ENCODE results near the gene SEMA3E. TPM values are rescaled to one million over a fixed set of nuclear protein-coding genes. Genes with fewer than 3 reads are reported as not detected.

Gene SEMA3E
- total and polyA plus RNA-seq, 9 of the 15 experiments (the other 6 are each of a cell fraction or from before 2014, with no cell fraction given) = 0.01 to 1.4 (median 0.14) TPM; not detected in 2

DNA sequence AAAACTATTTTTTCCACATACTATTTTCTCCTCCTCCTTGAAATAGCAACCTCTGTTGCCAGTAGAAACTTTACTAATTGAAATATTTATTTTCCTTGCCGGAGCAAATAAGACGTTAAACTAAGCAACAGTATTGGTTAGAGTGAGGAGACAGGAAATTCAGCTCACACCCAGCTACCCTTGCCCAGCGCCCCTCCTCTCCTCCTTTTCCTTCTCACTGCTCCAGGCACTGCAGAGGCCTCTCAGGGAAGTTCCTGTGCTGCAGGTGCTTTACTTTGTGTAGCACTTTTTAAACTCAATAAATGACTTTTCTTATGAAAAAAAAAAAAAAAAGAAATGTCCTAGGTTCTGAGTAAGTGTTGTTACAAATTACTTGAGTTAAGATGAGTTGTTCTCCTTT is 134.0 kb downstream of the SEMA3E start:
- WGBS (ENCODE audit: insufficient coverage, low coverage, missing lambda C conversion rate) = 0% methylated on average over 2 of the region's 3 CpGs
- FAIRE-seq (no peak), ATAC-seq (no peak)
- TF ChIP-seq SMARCB1 (IDR thresholded peaks at IDR 0.05; ENCODE audit: insufficient read length, low read depth) (no peak), ZNF134 (CRISPR knock-in tag; conservative IDR thresholded peaks at IDR 0.05) (no peak), CBX1 (IDR thresholded peaks at IDR 0.05; ENCODE audit: low read depth) (no peak), BRD4 (IDR thresholded peaks at IDR 0.05) (no peak), GABPB1 (CRISPR knock-in tag; IDR thresholded peaks at IDR 0.05) (no peak), NEUROD1 (IDR thresholded peaks at IDR 0.05; ENCODE audit: borderline replicate concordance, low read depth, low read length, partially characterized antibody) (no peak)
- TF ChIP-seq, protein P1, sequence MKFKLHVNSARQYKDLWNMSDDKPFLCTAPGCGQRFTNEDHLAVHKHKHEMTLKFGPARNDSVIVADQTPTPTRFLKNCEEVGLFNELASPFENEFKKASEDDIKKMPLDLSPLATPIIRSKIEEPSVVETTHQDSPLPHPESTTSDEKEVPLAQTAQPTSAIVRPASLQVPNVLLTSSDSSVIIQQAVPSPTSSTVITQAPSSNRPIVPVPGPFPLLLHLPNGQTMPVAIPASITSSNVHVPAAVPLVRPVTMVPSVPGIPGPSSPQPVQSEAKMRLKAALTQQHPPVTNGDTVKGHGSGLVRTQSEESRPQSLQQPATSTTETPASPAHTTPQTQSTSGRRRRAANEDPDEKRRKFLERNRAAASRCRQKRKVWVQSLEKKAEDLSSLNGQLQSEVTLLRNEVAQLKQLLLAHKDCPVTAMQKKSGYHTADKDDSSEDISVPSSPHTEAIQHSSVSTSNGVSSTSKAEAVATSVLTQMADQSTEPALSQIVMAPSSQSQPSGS (CRISPR knock-in tag; IDR thresholded peaks at IDR 0.05) = no peak
- TF ChIP-seq, protein P2, sequence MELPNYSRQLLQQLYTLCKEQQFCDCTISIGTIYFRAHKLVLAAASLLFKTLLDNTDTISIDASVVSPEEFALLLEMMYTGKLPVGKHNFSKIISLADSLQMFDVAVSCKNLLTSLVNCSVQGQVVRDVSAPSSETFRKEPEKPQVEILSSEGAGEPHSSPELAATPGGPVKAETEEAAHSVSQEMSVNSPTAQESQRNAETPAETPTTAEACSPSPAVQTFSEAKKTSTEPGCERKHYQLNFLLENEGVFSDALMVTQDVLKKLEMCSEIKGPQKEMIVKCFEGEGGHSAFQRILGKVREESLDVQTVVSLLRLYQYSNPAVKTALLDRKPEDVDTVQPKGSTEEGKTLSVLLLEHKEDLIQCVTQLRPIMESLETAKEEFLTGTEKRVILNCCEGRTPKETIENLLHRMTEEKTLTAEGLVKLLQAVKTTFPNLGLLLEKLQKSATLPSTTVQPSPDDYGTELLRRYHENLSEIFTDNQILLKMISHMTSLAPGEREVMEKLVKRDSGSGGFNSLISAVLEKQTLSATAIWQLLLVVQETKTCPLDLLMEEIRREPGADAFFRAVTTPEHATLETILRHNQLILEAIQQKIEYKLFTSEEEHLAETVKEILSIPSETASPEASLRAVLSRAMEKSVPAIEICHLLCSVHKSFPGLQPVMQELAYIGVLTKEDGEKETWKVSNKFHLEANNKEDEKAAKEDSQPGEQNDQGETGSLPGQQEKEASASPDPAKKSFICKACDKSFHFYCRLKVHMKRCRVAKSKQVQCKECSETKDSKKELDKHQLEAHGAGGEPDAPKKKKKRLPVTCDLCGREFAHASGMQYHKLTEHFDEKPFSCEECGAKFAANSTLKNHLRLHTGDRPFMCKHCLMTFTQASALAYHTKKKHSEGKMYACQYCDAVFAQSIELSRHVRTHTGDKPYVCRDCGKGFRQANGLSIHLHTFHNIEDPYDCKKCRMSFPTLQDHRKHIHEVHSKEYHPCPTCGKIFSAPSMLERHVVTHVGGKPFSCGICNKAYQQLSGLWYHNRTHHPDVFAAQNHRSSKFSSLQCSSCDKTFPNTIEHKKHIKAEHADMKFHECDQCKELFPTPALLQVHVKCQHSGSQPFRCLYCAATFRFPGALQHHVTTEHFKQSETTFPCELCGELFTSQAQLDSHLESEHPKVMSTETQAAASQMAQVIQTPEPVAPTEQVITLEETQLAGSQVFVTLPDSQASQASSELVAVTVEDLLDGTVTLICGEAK (IDR thresholded peaks at IDR 0.05) = no peak
- TF ChIP-seq, protein P2 (CRISPR knock-in tag; IDR thresholded peaks at IDR 0.05) = no peak
- TF ChIP-seq, protein P3, sequence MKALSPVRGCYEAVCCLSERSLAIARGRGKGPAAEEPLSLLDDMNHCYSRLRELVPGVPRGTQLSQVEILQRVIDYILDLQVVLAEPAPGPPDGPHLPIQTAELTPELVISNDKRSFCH (CRISPR knock-in tag; IDR thresholded peaks at IDR 0.05) = no peak
- TF ChIP-seq, protein P3 (tag; IDR thresholded peaks at IDR 0.05) = no peak

More for the DNA sequence above, 134.0 kb downstream of the SEMA3E start:
- no peaks in the 10 kb centered on the region for H3K4me1 ChIP-seq (replicated peaks in 1 of 2; ENCODE audit: control insufficient read depth in 2 of 2, insufficient read depth in 2 of 2, low read length in 2 of 2)
- H3K36me3 ChIP-seq (ENCODE audit: control insufficient read depth, insufficient read depth, low read length) = no peaks in the 10 kb centered on the region
- H3K9me1 ChIP-seq (ENCODE audit: control insufficient read depth, insufficient read depth, low read length) = no peaks in the 10 kb centered on the region
- intact Hi-C loops (cut with micrococcal nuclease) (no loop called here), in situ Hi-C loops (cut with MboI) (loop anchor here (25.0 kb wide), 1 partner anchor 1922 kb away; no protein-coding TSS in a partner anchor)
- DNase-seq (ENCODE audit: extremely low read depth in 1 of 4, low spot score in 3 of 4) = no peak
- no peaks in the 10 kb centered on the region for H4K20me1 ChIP-seq (replicated peaks; ENCODE audit: control insufficient read depth, insufficient read depth, low read length)
- H3K4me2 ChIP-seq (ENCODE audit: insufficient read depth, low read length) = no peak overlapping the region
- H3K9ac ChIP-seq (ENCODE audit: insufficient read depth in 1 of 2, low read depth in 2 of 2, low read length in 2 of 2) = no peak overlapping the region
- H2AFZ ChIP-seq (ENCODE audit: low read depth, low read length) = no peak overlapping the region
- H3K4me3 ChIP-seq = no peak overlapping the region
- no peak overlapping the region for H3K27ac ChIP-seq (ENCODE audit: extremely low read depth, low read depth, low read length)
- CTCF ChIA-PET (ENCODE audit: low intra/inter-chr PET ratio) = no interaction called here
- H3K79me2 ChIP-seq (ENCODE audit: control insufficient read depth, insufficient read depth, low read length) = no peaks in the 10 kb centered on the region
- no peaks in the 10 kb centered on the region for H3K27me3 ChIP-seq (ENCODE audit: control insufficient read depth in 2 of 2, insufficient read depth in 2 of 2, low read length in 2 of 2)
- no peaks in the 10 kb centered on the region for H3K9me3 ChIP-seq (replicated peaks; ENCODE audit: control insufficient read depth, insufficient read depth, low read depth, low read length)
- no TSS peak for BruUV-seq (replicated peaks)
- POLR2A ChIA-PET = no interaction called here
